Neural cell (in vitro differentiated cells): ENCODE results near the gene SPAG8. TPM values are rescaled to one million over a fixed set of nuclear protein-coding genes. Genes with fewer than 3 reads are reported as not detected.

Source experiments
- H2AFZ ChIP-seq: fragments of 200-600, 300-800 bp; sonication (generic), shearing (Covaris generic); 2 replicates; pipeline ENCODE4 v1.6.0; 2014; ENCODE audit warnings: low read depth, mild to moderate bottlenecking, antibody characterized with exemption, low read length, moderate library complexity
- H3F3A ChIP-seq: fragments of 200-600 bp; shearing (Covaris generic); 2 replicates; pipeline ENCODE4 v1.6.1; 2016; ENCODE audit warnings: mild to moderate bottlenecking, moderate library complexity, mixed read lengths, antibody characterized with exemption, low read length; ENCODE audit not compliant: insufficient read depth, poor library complexity, severe bottlenecking
- H3K27ac ChIP-seq: fragments of 200-600, 300-800 bp; sonication (generic), shearing (Covaris generic); 2 replicates; pipeline ENCODE4 v1.5.1; 2014; ENCODE audit warnings: mild to moderate bottlenecking, low read length, moderate library complexity
- H3K27me3 ChIP-seq: fragments of 300-800, 200-600 bp; sonication (generic), shearing (Covaris generic); 2 replicates; pipeline ENCODE4 v1.6.0; 2014; ENCODE audit warnings: mild to moderate bottlenecking, low read depth, low read length, moderate library complexity; ENCODE audit not compliant: insufficient read depth
- H3K36me3 ChIP-seq: fragments of 300-800, 200-600 bp; sonication (generic), shearing (Covaris generic); 2 replicates; pipeline ENCODE4 v1.5.1; 2014; ENCODE audit warnings: mild to moderate bottlenecking, antibody characterized with exemption, low read length, moderate library complexity; ENCODE audit not compliant: insufficient read depth
- H3K4me2 ChIP-seq: fragments of 300-800, 200-600 bp; sonication (generic), shearing (Covaris generic); 2 replicates; pipeline ENCODE4 v1.6.0; 2014; ENCODE audit warnings: mild to moderate bottlenecking, low read length
- H3K4me3 ChIP-seq: fragments of 300-800, 200-600 bp; sonication (generic), shearing (Covaris generic); 2 replicates; pipeline ENCODE4 v1.5.1; 2014; ENCODE audit warnings: mild to moderate bottlenecking, low read length, moderate library complexity
- H3K79me2 ChIP-seq: fragments of 200-600 bp; shearing (Covaris generic); replicated peaks from 2 replicates; pipeline ENCODE4 v1.6.0; 2014; ENCODE audit warnings: mild to moderate bottlenecking, low read length, moderate library complexity; ENCODE audit not compliant: insufficient read depth
- H3K9ac ChIP-seq: fragments of 300-800, 200-600 bp; sonication (generic), shearing (Covaris generic); 2 replicates; pipeline ENCODE4 v1.6.1; 2016; ENCODE audit warnings: mild to moderate bottlenecking, low read length, mixed read lengths
- H3K9me2 ChIP-seq: fragments of 200-600 bp; shearing (Covaris generic); 2 replicates; pipeline ENCODE4 v1.6.1; 2016; ENCODE audit warnings: mild to moderate bottlenecking, low read length, mixed read lengths; ENCODE audit not compliant: insufficient read depth
- H3K9me3 ChIP-seq: fragments of 200-600, 300-800 bp; sonication (generic), shearing (Covaris generic); 2 replicates; pipeline ENCODE4 v1.6.1; 2016; ENCODE audit warnings: mild to moderate bottlenecking, mixed run types, low read length, moderate library complexity, mixed read lengths
- H4K20me1 ChIP-seq: fragments of 200-600 bp; shearing (Covaris generic); 2 replicates; pipeline ENCODE4 v1.6.1; 2016; ENCODE audit warnings: mild to moderate bottlenecking, mixed run types; ENCODE audit not compliant: insufficient read depth
- CTCF ChIP-seq: fragments of 450-650 bp; IDR thresholded peaks from 2 replicates; pipeline ENCODE4 v1.5.1; 2014; ENCODE audit warnings: antibody characterized with exemption, mild to moderate bottlenecking, moderate library complexity; ENCODE audit not compliant: poor library complexity, severe bottlenecking
- EP300 ChIP-seq: fragments of 450-650 bp; conservative IDR thresholded peaks from 2 replicates; pipeline ENCODE4 v1.6.1; 2014; ENCODE audit warnings: antibody characterized with exemption, mild to moderate bottlenecking, moderate library complexity; ENCODE audit not compliant: poor library complexity, severe bottlenecking
- EZH2 ChIP-seq: fragments of 200-600, 300-800 bp; shearing (Covaris generic), sonication (generic); IDR thresholded peaks from 2 replicates; pipeline ENCODE4 v1.6.1; 2014; ENCODE audit warnings: antibody characterized with exemption, low read length, borderline replicate concordance, mild to moderate bottlenecking; ENCODE audit not compliant: insufficient read depth, poor library complexity, severe bottlenecking
- MXI1 ChIP-seq: fragments of 450-650 bp; conservative IDR thresholded peaks from 2 replicates; pipeline ENCODE4 v1.6.1; 2014; ENCODE audit warnings: antibody characterized with exemption, mild to moderate bottlenecking; ENCODE audit not compliant: poor library complexity, severe bottlenecking
- POLR2AphosphoS5 ChIP-seq: IDR thresholded peaks from 2 replicates; pipeline ENCODE4 v1.6.1; 2012
- RAD21 ChIP-seq: fragments of 450-650 bp; conservative IDR thresholded peaks from 2 replicates; pipeline ENCODE4 v1.6.1; 2014; ENCODE audit warnings: antibody characterized with exemption, mild to moderate bottlenecking, moderate library complexity
- SMC3 ChIP-seq: fragments of 450-650 bp; conservative IDR thresholded peaks from 2 replicates; pipeline ENCODE4 v1.6.1; 2014; ENCODE audit warnings: antibody characterized with exemption, mild to moderate bottlenecking, moderate library complexity; ENCODE audit not compliant: poor library complexity
- TAF1 ChIP-seq: IDR thresholded peaks from 2 replicates; pipeline ENCODE4 v1.6.1; 2012; ENCODE audit warnings: low read depth
- polyA plus RNA-seq: library from polyadenylated mRNA; depleted of rRNA; stranded (reverse); fragments of >200 nt; gene quantifications from 2 replicates; pipeline ENCODE4 v1.2.3, GENCODE V29; 2014
- TF ChIP-seq, protein P1 (sequence below): IDR thresholded peaks from 2 replicates; pipeline ENCODE4 v1.6.1; 2012; ENCODE audit warnings: borderline replicate concordance

Gene SPAG8
- polyA plus RNA-seq, 1 donor from 2014 or later, result 2.9 TPM

GRCh38 chr9:35816708-35817107, 4.6 kb upstream of the SPAG8 start:
- Histone ChIP-seq H3K36me3 (no peaks in the 10 kb centered on the region), H3K79me2 (peaks cover 4% of the 10 kb centered on the region)

GRCh38 chr9:35814841-35815543, 2.9 kb upstream of the SPAG8 start, which contains the start of gene HINT2:
HINT2 (minus strand) TSS chr9:35815042; CDS start chr9:35814979, 63 bp downstream.
- Histone ChIP-seq H3K4me3 (peak within 1 kb of the TSS; percentile 97), H3K79me2 (peaks cover 4% of the 10 kb centered on the region), H3F3A (peaks cover 5% of the 10 kb centered on the region), H2AFZ (peak within 1 kb of the TSS; percentile 81), H3K27me3 (no peaks in the 10 kb centered on the region), H3K36me3 (no peaks in the 10 kb centered on the region), H3K9ac (peak within 1 kb of the TSS; percentile 93), H4K20me1 (no peaks in the 10 kb centered on the region), H3K9me2 (no peaks in the 10 kb centered on the region), H3K9me3 (no peaks in the 10 kb centered on the region), H3K27ac (peak within 1 kb of the TSS; percentile 94), H3K4me2 (peak within 1 kb of the TSS; percentile 99)
- TF ChIP-seq, protein P1, sequence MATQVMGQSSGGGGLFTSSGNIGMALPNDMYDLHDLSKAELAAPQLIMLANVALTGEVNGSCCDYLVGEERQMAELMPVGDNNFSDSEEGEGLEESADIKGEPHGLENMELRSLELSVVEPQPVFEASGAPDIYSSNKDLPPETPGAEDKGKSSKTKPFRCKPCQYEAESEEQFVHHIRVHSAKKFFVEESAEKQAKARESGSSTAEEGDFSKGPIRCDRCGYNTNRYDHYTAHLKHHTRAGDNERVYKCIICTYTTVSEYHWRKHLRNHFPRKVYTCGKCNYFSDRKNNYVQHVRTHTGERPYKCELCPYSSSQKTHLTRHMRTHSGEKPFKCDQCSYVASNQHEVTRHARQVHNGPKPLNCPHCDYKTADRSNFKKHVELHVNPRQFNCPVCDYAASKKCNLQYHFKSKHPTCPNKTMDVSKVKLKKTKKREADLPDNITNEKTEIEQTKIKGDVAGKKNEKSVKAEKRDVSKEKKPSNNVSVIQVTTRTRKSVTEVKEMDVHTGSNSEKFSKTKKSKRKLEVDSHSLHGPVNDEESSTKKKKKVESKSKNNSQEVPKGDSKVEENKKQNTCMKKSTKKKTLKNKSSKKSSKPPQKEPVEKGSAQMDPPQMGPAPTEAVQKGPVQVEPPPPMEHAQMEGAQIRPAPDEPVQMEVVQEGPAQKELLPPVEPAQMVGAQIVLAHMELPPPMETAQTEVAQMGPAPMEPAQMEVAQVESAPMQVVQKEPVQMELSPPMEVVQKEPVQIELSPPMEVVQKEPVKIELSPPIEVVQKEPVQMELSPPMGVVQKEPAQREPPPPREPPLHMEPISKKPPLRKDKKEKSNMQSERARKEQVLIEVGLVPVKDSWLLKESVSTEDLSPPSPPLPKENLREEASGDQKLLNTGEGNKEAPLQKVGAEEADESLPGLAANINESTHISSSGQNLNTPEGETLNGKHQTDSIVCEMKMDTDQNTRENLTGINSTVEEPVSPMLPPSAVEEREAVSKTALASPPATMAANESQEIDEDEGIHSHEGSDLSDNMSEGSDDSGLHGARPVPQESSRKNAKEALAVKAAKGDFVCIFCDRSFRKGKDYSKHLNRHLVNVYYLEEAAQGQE, result peak; percentile 84
- TF ChIP-seq SMC3 (peak; percentile 9), RAD21 (no peak), POLR2AphosphoS5 (peak; percentile 89), TAF1 (peak; percentile 81), MXI1 (peak; percentile 75), EP300 (peak; percentile 60), CTCF (peak; percentile 25), EZH2 (no peak)

More at GRCh38 chr9:35816708-35817107, 4.6 kb upstream of the SPAG8 start:
- Histone ChIP-seq H4K20me1 (no peaks in the 10 kb centered on the region), H3K9me2 (no peaks in the 10 kb centered on the region), H2AFZ (no peak overlapping the region), H3K27ac (no peak overlapping the region), H3K4me2 (no peak overlapping the region), H3K9ac (no peak overlapping the region), H3K27me3 (no peaks in the 10 kb centered on the region), H3F3A (peaks cover 5% of the 10 kb centered on the region), H3K4me3 (no peak overlapping the region), H3K9me3 (no peaks in the 10 kb centered on the region)
- TF ChIP-seq MXI1 (no peak), CTCF (peak; percentile 13)
